ENCODE measurements around the gene CDX1. TPM values are rescaled to one million over a fixed set of nuclear protein-coding genes. Genes with fewer than 3 reads are reported as not detected.

CDX1 gene
- polyA plus RNA-seq, 3 donors: not detected

DNA sequence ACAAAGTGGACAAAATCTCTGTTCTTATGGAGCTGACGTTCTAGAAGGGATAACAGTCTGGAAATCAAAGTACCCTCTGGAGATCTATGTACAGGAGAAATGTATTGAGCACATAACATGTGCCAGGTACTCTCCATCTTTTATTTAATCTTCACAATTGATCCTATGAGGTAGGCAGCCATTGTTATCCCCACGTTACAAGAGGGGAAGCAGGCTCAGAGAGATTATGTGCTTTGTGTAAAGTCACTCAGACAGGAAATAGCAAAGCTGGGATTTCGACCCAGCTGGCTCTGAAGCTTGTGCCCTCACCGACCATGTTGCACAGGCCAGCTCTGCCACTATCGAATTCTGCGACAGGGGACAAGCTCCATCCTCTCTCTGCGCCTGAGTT is 32.4 kb upstream of the CDX1 start:
- intact Hi-C loops (cut with micrococcal nuclease): loop anchor here (5.0 to 10.0 kb wide), 2 partner anchors 38 to 211 kb away; no protein-coding TSS in a partner anchor
- H4K20me1 ChIP-seq (ENCODE audit: insufficient read depth, low read length): no peaks in the 10 kb centered on the region
- Mint-ChIP-seq H3K4me1 (peaks cover 31% of the 10 kb centered on the region), H3K27ac (no peak overlapping the region), H3K27me3 (ENCODE audit: low read depth in 3 of 3) (peaks cover 2 to 8% (median 5%) of the 10 kb centered on the region in 3 donors), H3K36me3 (peaks cover 0 to 1% of the 10 kb centered on the region in 2 donors), H3K4me3 (no peak overlapping the region), H3K9me3 (no peaks in the 10 kb centered on the region)
- WGBS (ENCODE audit: insufficient coverage): 60% methylated on average over 4 of the region's 7 CpGs
- H3K9ac ChIP-seq (ENCODE audit: insufficient read depth, low read length, poor library complexity, severe bottlenecking): no peak overlapping the region
- no peak overlapping the region for H3K4me3 ChIP-seq (replicated peaks in 1 of 3; ENCODE audit: low read depth in 2 of 3, low read length in 3 of 3)
- H3K36me3 ChIP-seq (replicated peaks in 1 of 2; ENCODE audit: control insufficient read depth in 1 of 2, insufficient read depth in 2 of 2, low read length in 2 of 2): no peaks in the 10 kb centered on the region
- H3K4me1 ChIP-seq (ENCODE audit: control insufficient read depth in 1 of 2, insufficient read depth in 2 of 2, low read length in 2 of 2): peaks cover 22 to 30% of the 10 kb centered on the region in 2 donors
- H3K79me2 ChIP-seq (ENCODE audit: insufficient read depth, low read length): no peaks in the 10 kb centered on the region
- no peak overlapping the region for H2AFZ ChIP-seq (ENCODE audit: insufficient read depth, low read depth, low read length, poor library complexity, severe bottlenecking)
- no peaks in the 10 kb centered on the region for H3K27me3 ChIP-seq (ENCODE audit: control insufficient read depth in 2 of 2, insufficient read depth in 2 of 2, low read length in 2 of 2)
- TF ChIP-seq, protein P1, sequence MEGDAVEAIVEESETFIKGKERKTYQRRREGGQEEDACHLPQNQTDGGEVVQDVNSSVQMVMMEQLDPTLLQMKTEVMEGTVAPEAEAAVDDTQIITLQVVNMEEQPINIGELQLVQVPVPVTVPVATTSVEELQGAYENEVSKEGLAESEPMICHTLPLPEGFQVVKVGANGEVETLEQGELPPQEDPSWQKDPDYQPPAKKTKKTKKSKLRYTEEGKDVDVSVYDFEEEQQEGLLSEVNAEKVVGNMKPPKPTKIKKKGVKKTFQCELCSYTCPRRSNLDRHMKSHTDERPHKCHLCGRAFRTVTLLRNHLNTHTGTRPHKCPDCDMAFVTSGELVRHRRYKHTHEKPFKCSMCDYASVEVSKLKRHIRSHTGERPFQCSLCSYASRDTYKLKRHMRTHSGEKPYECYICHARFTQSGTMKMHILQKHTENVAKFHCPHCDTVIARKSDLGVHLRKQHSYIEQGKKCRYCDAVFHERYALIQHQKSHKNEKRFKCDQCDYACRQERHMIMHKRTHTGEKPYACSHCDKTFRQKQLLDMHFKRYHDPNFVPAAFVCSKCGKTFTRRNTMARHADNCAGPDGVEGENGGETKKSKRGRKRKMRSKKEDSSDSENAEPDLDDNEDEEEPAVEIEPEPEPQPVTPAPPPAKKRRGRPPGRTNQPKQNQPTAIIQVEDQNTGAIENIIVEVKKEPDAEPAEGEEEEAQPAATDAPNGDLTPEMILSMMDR (IDR thresholded peaks at IDR 0.05): no peak
- H3K9me3 ChIP-seq (replicated peaks in 1 of 2; ENCODE audit: control insufficient read depth in 1 of 2, insufficient read depth in 1 of 2, low read length in 2 of 2): no peaks in the 10 kb centered on the region
- no peak for DNase-seq
- H3K27ac ChIP-seq (ENCODE audit: low read depth in 1 of 2, low read length in 2 of 2): no peak overlapping the region
- no peak overlapping the region for H3K4me2 ChIP-seq (replicated peaks; ENCODE audit: extremely low read depth, low read length, poor library complexity, severe bottlenecking)

DNA sequence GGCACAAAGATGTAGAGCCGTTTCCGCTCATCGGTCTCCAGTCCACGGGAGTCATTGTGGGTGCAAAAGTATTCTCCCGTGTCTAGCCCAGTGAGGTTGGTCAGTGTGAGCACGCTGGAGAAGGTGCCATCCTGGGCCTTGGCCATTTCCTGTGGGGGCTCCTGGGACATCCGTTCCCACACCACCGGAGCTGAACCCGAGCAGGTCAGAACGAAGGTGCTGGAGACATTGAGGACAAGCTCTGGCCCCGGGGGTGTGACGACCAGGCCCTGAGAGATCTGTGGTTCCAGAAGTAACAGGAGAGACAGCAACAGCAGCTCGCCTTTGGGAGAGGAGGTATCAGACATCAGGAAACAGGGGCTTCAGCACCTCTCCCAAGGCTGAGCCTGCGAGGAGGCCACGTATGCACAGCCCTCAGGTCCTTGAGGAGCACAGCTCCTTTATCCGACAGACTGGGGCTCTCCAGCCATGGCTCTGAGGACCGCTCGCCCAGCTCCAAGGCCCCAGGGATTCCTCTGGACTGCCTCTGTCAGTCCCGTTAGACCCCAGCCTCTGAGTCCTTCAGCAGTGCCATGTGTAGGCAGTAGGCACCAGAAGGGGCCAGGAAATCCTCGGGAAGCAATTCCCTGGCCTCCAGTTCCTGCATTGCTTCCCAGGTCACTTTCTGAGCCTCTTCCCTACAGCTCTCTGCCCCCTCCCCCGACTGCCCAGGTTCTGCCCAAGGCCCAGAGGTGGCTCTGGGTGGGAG is 30.8 kb upstream of the CDX1 start:
- TF ChIP-seq, protein P1 (IDR thresholded peaks at IDR 0.05): no peak
- intact Hi-C loops (cut with micrococcal nuclease): loop anchor here in 1 of 2 donors (10.0 kb wide), 1 partner anchor 209 kb away; no protein-coding TSS in a partner anchor
- Histone ChIP-seq H3K9me3 (replicated peaks in 1 of 2; ENCODE audit: control insufficient read depth in 1 of 2, insufficient read depth in 1 of 2, low read length in 2 of 2) (no peaks in the 10 kb centered on the region), H2AFZ (ENCODE audit: insufficient read depth, low read depth, low read length, poor library complexity, severe bottlenecking) (no peak overlapping the region), H3K36me3 (replicated peaks in 1 of 2; ENCODE audit: control insufficient read depth in 1 of 2, insufficient read depth in 2 of 2, low read length in 2 of 2) (no peaks in the 10 kb centered on the region), H3K27ac (ENCODE audit: low read depth in 1 of 2, low read length in 2 of 2) (no peak overlapping the region), H3K27me3 (ENCODE audit: control insufficient read depth in 2 of 2, insufficient read depth in 2 of 2, low read length in 2 of 2) (no peaks in the 10 kb centered on the region), H3K4me3 (replicated peaks in 1 of 3; ENCODE audit: low read depth in 2 of 3, low read length in 3 of 3) (no peak overlapping the region), H3K9ac (ENCODE audit: insufficient read depth, low read length, poor library complexity, severe bottlenecking) (no peak overlapping the region), H4K20me1 (ENCODE audit: insufficient read depth, low read length) (no peaks in the 10 kb centered on the region), H3K79me2 (ENCODE audit: insufficient read depth, low read length) (no peaks in the 10 kb centered on the region), H3K4me2 (replicated peaks; ENCODE audit: extremely low read depth, low read length, poor library complexity, severe bottlenecking) (no peak overlapping the region), H3K4me1 (ENCODE audit: control insufficient read depth in 1 of 2, insufficient read depth in 2 of 2, low read length in 2 of 2) (peaks cover 14 to 19% of the 10 kb centered on the region in 2 donors)
- Mint-ChIP-seq H3K4me3 (no peak overlapping the region), H3K9me3 (no peaks in the 10 kb centered on the region), H3K4me1 (peaks cover 21% of the 10 kb centered on the region), H3K36me3 (no peaks in the 10 kb centered on the region), H3K27me3 (ENCODE audit: low read depth in 3 of 3) (peaks cover 2 to 8% (median 7%) of the 10 kb centered on the region in 3 donors), H3K27ac (peak overlapping the region in 3 of 7 donors; percentile 44 to 70 (median 47))
- WGBS (ENCODE audit: insufficient coverage): 93% methylated on average over 19 of the region's 21 CpGs
- DNase-seq: no peak
